ENCODE measurements around the gene RASSF4.
A peak's percentile ranks its signal among the peaks of the same experiment; 100 is the strongest.

The RASSF4 gene

GRCh38 chr10:44979281-44980191, 19.9 kb downstream of the RASSF4 start:
- H3K27me3 ChIP-seq (replicated peaks), result no peaks in the 10 kb centered on the region
- in situ Hi-C loops (cut with HindIII; ENCODE audit: low pct_ligation_motif_present, low sequenced_read_pairs), result no loop called here
- DNase-seq, result no peak
- H3K36me3 ChIP-seq (replicated peaks), result no peaks in the 10 kb centered on the region
- TF ChIP-seq CTCF (IDR thresholded peaks at IDR 0.05; ENCODE audit: low read depth, low read length, missing control alignments), result no peak
- H3K4me3 ChIP-seq (ENCODE audit: low read depth, low read length), result no peak overlapping the region
- peak overlapping the region; percentile 32 for H3K27ac ChIP-seq

- H3K4me3 ChIP-seq (ENCODE audit: low read depth, low read length), result no peak overlapping the region
- in situ Hi-C loops (cut with HindIII; ENCODE audit: low pct_ligation_motif_present, low sequenced_read_pairs), result no loop called here
- H3K36me3 ChIP-seq (replicated peaks), result no peaks in the 10 kb centered on the region
- H3K27ac ChIP-seq, result peak overlapping the region; percentile 84
- TF ChIP-seq CTCF (IDR thresholded peaks at IDR 0.05; ENCODE audit: low read depth, low read length, missing control alignments), result no peak
- DNase-seq, result no peak
- no peaks in the 10 kb centered on the region for H3K27me3 ChIP-seq (replicated peaks)
These were observed 20.9 kb downstream of the RASSF4 start for GRCh38 chr10:44980309-44981171.

GRCh38 chr10:44981172-44982113, 21.8 kb downstream of the RASSF4 start:
- no peaks in the 10 kb centered on the region for H3K36me3 ChIP-seq (replicated peaks)
- peak overlapping the region; percentile 84 for H3K27ac ChIP-seq
- DNase-seq, result peak; percentile 87
- H3K27me3 ChIP-seq (replicated peaks), result no peaks in the 10 kb centered on the region
- no peak overlapping the region for H3K4me3 ChIP-seq (ENCODE audit: low read depth, low read length)
- no peak for TF ChIP-seq CTCF (IDR thresholded peaks at IDR 0.05; ENCODE audit: low read depth, low read length, missing control alignments)
- in situ Hi-C loops (cut with HindIII; ENCODE audit: low pct_ligation_motif_present, low sequenced_read_pairs), result no loop called here

GRCh38 chr10:44982114-44982460, 22.5 kb downstream of the RASSF4 start:
- no peak for TF ChIP-seq CTCF (IDR thresholded peaks at IDR 0.05; ENCODE audit: low read depth, low read length, missing control alignments)
- H3K27me3 ChIP-seq (replicated peaks), result no peaks in the 10 kb centered on the region
- no peak overlapping the region for H3K4me3 ChIP-seq (ENCODE audit: low read depth, low read length)
- DNase-seq, result peak; percentile 21
- H3K27ac ChIP-seq, result peak overlapping the region; percentile 84
- no peaks in the 10 kb centered on the region for H3K36me3 ChIP-seq (replicated peaks)
- in situ Hi-C loops (cut with HindIII; ENCODE audit: low pct_ligation_motif_present, low sequenced_read_pairs), result no loop called here

GRCh38 chr10:44982496-44982895, 22.9 kb downstream of the RASSF4 start:
- Histone ChIP-seq H3K27me3 (replicated peaks) (no peaks in the 10 kb centered on the region), H3K36me3 (replicated peaks) (no peaks in the 10 kb centered on the region), H3K4me3 (ENCODE audit: low read depth, low read length) (no peak overlapping the region), H3K27ac (no peak overlapping the region)
- DNase-seq, result no peak
- in situ Hi-C loops (cut with HindIII; ENCODE audit: low pct_ligation_motif_present, low sequenced_read_pairs), result no loop called here
- TF ChIP-seq CTCF (IDR thresholded peaks at IDR 0.05; ENCODE audit: low read depth, low read length, missing control alignments), result no peak
